ENCODE measurements around the gene PTPN23. TPM values are rescaled to one million over a fixed set of nuclear protein-coding genes. Genes with fewer than 3 reads are reported as not detected.
A peak's percentile ranks its signal among the peaks of the same experiment; 100 is the strongest.

Gene PTPN23
- total and polyA plus RNA-seq, 9 of the 15 experiments (the other 6 are each of a cell fraction or from before 2014, with no cell fraction given): 0.41 to 58.7 (median 7.2) TPM

DNA sequence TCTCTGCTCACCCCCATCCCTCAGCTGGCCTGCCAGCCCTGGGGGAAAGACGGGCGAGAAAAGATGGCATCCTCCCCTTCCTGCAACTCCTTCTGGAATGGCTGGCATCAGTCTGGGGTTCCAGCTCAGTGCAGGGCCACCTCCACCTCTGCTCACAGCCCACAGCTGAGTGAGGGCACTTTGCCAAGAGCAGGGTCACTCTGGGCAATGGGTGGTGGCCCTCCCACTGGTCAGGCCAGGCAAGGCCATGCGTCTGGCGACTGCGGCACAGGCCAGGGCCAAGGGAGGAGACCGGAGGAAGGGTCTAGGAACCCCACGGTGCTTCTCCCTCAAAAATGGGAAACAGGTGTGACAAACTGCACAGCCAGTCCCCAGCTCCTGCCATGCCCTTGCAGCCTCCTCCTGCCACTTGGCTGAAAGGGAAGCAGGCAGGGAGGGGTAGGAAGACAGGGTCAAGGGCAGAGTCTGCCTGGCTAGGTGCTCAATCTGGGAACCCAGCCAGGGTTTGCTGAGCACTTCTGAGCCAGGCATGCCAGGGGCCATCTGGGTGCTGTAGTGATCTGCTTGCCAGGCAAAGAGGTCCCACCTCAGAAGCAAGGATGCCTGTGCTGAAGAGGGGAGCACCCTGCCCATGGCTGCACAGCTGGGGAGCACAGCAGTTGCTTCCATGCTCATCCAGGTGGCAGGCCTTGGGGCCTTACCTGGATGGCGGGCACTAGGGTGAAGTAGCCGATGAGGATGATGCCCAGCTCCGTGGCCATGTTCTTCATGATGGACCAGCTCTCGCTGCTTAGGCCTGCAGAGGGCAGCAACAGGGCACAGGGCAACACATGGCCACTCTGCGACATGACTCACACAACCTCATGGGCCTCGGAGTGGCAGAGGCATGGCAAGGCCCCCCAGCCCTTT lies 41.2 kb downstream of the PTPN23 start (continued):
- TF ChIP-seq, protein P1, sequence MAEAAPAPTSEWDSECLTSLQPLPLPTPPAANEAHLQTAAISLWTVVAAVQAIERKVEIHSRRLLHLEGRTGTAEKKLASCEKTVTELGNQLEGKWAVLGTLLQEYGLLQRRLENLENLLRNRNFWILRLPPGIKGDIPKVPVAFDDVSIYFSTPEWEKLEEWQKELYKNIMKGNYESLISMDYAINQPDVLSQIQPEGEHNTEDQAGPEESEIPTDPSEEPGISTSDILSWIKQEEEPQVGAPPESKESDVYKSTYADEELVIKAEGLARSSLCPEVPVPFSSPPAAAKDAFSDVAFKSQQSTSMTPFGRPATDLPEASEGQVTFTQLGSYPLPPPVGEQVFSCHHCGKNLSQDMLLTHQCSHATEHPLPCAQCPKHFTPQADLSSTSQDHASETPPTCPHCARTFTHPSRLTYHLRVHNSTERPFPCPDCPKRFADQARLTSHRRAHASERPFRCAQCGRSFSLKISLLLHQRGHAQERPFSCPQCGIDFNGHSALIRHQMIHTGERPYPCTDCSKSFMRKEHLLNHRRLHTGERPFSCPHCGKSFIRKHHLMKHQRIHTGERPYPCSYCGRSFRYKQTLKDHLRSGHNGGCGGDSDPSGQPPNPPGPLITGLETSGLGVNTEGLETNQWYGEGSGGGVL (CRISPR knock-in tag; IDR thresholded peaks at IDR 0.05): no peak
- TF ChIP-seq, protein P2, sequence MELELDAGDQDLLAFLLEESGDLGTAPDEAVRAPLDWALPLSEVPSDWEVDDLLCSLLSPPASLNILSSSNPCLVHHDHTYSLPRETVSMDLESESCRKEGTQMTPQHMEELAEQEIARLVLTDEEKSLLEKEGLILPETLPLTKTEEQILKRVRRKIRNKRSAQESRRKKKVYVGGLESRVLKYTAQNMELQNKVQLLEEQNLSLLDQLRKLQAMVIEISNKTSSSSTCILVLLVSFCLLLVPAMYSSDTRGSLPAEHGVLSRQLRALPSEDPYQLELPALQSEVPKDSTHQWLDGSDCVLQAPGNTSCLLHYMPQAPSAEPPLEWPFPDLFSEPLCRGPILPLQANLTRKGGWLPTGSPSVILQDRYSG (tag; conservative IDR thresholded peaks at IDR 0.05; ENCODE audit: low read depth): no peak
- TF ChIP-seq, protein P3, sequence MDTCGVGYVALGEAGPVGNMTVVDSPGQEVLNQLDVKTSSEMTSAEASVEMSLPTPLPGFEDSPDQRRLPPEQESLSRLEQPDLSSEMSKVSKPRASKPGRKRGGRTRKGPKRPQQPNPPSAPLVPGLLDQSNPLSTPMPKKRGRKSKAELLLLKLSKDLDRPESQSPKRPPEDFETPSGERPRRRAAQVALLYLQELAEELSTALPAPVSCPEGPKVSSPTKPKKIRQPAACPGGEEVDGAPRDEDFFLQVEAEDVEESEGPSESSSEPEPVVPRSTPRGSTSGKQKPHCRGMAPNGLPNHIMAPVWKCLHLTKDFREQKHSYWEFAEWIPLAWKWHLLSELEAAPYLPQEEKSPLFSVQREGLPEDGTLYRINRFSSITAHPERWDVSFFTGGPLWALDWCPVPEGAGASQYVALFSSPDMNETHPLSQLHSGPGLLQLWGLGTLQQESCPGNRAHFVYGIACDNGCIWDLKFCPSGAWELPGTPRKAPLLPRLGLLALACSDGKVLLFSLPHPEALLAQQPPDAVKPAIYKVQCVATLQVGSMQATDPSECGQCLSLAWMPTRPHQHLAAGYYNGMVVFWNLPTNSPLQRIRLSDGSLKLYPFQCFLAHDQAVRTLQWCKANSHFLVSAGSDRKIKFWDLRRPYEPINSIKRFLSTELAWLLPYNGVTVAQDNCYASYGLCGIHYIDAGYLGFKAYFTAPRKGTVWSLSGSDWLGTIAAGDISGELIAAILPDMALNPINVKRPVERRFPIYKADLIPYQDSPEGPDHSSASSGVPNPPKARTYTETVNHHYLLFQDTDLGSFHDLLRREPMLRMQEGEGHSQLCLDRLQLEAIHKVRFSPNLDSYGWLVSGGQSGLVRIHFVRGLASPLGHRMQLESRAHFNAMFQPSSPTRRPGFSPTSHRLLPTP (IDR thresholded peaks at IDR 0.05; ENCODE audit: borderline replicate concordance, extremely low read depth, insufficient read length): no peak
- TF ChIP-seq KAT8 (IDR thresholded peaks at IDR 0.05; ENCODE audit: low read depth) (no peak), SRSF3 (IDR thresholded peaks at IDR 0.05; ENCODE audit: insufficient read depth, low read length) (no peak), WHSC1 (IDR thresholded peaks at IDR 0.05; ENCODE audit: low read length) (no peak), NFIC (IDR thresholded peaks at IDR 0.05) (0 out of 2 replicates have a peak, but pooled peaks have one; percentile 21), HOXB6 (CRISPR knock-in tag; IDR thresholded peaks at IDR 0.05; ENCODE audit: borderline replicate concordance) (no peak), FOXA3 (CRISPR knock-in tag; conservative IDR thresholded peaks at IDR 0.05 in 1 of 2, IDR thresholded peaks at IDR 0.05 in 1 of 2) (0 out of 4 replicates have a peak, but pooled peaks of 1 of the 2 experiments have one; percentile 53)
- TF ChIP-seq, protein P4, sequence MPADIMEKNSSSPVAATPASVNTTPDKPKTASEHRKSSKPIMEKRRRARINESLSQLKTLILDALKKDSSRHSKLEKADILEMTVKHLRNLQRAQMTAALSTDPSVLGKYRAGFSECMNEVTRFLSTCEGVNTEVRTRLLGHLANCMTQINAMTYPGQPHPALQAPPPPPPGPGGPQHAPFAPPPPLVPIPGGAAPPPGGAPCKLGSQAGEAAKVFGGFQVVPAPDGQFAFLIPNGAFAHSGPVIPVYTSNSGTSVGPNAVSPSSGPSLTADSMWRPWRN (IDR thresholded peaks at IDR 0.05; ENCODE audit: low read depth): no peak
- TF ChIP-seq, protein P5, sequence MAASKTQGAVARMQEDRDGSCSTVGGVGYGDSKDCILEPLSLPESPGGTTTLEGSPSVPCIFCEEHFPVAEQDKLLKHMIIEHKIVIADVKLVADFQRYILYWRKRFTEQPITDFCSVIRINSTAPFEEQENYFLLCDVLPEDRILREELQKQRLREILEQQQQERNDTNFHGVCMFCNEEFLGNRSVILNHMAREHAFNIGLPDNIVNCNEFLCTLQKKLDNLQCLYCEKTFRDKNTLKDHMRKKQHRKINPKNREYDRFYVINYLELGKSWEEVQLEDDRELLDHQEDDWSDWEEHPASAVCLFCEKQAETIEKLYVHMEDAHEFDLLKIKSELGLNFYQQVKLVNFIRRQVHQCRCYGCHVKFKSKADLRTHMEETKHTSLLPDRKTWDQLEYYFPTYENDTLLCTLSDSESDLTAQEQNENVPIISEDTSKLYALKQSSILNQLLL (CRISPR knock-in tag; IDR thresholded peaks at IDR 0.05; ENCODE audit: borderline replicate concordance): no peak
- TF ChIP-seq, protein P6, sequence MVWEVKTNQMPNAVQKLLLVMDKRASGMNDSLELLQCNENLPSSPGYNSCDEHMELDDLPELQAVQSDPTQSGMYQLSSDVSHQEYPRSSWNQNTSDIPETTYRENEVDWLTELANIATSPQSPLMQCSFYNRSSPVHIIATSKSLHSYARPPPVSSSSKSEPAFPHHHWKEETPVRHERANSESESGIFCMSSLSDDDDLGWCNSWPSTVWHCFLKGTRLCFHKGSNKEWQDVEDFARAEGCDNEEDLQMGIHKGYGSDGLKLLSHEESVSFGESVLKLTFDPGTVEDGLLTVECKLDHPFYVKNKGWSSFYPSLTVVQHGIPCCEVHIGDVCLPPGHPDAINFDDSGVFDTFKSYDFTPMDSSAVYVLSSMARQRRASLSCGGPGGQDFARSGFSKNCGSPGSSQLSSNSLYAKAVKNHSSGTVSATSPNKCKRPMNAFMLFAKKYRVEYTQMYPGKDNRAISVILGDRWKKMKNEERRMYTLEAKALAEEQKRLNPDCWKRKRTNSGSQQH (CRISPR knock-in tag; IDR thresholded peaks at IDR 0.05): no peak
- TF ChIP-seq, protein P7, sequence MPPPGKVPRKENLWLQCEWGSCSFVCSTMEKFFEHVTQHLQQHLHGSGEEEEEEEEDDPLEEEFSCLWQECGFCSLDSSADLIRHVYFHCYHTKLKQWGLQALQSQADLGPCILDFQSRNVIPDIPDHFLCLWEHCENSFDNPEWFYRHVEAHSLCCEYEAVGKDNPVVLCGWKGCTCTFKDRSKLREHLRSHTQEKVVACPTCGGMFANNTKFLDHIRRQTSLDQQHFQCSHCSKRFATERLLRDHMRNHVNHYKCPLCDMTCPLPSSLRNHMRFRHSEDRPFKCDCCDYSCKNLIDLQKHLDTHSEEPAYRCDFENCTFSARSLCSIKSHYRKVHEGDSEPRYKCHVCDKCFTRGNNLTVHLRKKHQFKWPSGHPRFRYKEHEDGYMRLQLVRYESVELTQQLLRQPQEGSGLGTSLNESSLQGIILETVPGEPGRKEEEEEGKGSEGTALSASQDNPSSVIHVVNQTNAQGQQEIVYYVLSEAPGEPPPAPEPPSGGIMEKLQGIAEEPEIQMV (tag; conservative IDR thresholded peaks at IDR 0.05; ENCODE audit: low read depth): no peak
